Measurements from ENCODE around the gene B9D2. TPM values are rescaled to one million over a fixed set of nuclear protein-coding genes. Genes with fewer than 3 reads are reported as not detected.
A peak's percentile ranks its signal among the peaks of the same experiment; 100 is the strongest.

The B9D2 gene
- polyA plus RNA-seq, 1 of the 3 experiments (the other 2 are of a cell fraction), result 13.3 TPM

- TF ChIP-seq IRF3 (IDR thresholded peaks at IDR 0.05; ENCODE audit: low read depth, low read length), result no peak
- TF ChIP-seq REST (IDR thresholded peaks at IDR 0.05; ENCODE audit: low read depth, low read length), result no peak
- TF ChIP-seq MAX (IDR thresholded peaks at IDR 0.05; ENCODE audit: low read depth), result no peak
- TF ChIP-seq FOXJ3 (CRISPR knock-in tag; IDR thresholded peaks at IDR 0.05), result no peak
- TF ChIP-seq CTCF (IDR thresholded peaks at IDR 0.05), result peak; percentile 80
- TF ChIP-seq JUND (IDR thresholded peaks at IDR 0.05), result no peak
- peak; percentile 55; the same call in 1 of the 2 replicates for TF ChIP-seq SIN3A (IDR thresholded peaks at IDR 0.05; ENCODE audit: borderline replicate concordance, low read depth, low read length)
- no peak for TF ChIP-seq USF2 (IDR thresholded peaks at IDR 0.05; ENCODE audit: borderline replicate concordance, low read depth, low read length)
- no peak for TF ChIP-seq PBX3 (IDR thresholded peaks at IDR 0.05)
- no peak for TF ChIP-seq ZBTB33 (IDR thresholded peaks at IDR 0.05; ENCODE audit: borderline replicate concordance, low read depth)
- 0 out of 2 replicates have a peak, but pooled peaks have one; percentile 1 for TF ChIP-seq FOSL2 (IDR thresholded peaks at IDR 0.05; ENCODE audit: borderline replicate concordance, low read depth)
These were observed 42.2 kb downstream of the B9D2 start (continued) for GRCh38 chr19:41321600-41322270.

All from SK-N-SH (cell line).